GM12864 (cell line): ENCODE measurements around the gene MTOR.

Experiments
- DNase-seq: peaks from one replicate; pipeline ENCODE4 v3.0.0-alpha.2; 2011; ENCODE audit warnings: low read depth
- H3K4me3 ChIP-seq: 2 replicates; pipeline ENCODE4 v1.5.1; 2011; ENCODE audit warnings: mild to moderate bottlenecking, low read depth, low read length, control low read depth
- CTCF ChIP-seq: IDR thresholded peaks from 2 replicates; pipeline ENCODE4 v1.5.1; 2011; ENCODE audit warnings: low read depth, mild to moderate bottlenecking, moderate library complexity, low read length, control low read depth, inconsistent platforms; ENCODE audit errors: missing control alignments

Gene MTOR

GRCh38 chr1:11245248-11245647 is 17.1 kb downstream of the MTOR start:
- TF ChIP-seq CTCF: no peak
- no peak overlapping the region for H3K4me3 ChIP-seq
- DNase-seq: no peak

GRCh38 chr1:11238311-11238710 is 24.0 kb downstream of the MTOR start:
- H3K4me3 ChIP-seq: no peak overlapping the region
- no peak for DNase-seq
- no peak for TF ChIP-seq CTCF

GRCh38 chr1:11237356-11237755 is 25.0 kb downstream of the MTOR start:
- H3K4me3 ChIP-seq: no peak overlapping the region
- DNase-seq: no peak
- TF ChIP-seq CTCF: no peak

GRCh38 chr1:11233208-11233607 is 29.1 kb downstream of the MTOR start:
- no peak for DNase-seq
- no peak for TF ChIP-seq CTCF
- H3K4me3 ChIP-seq: no peak overlapping the region

GRCh38 chr1:11229203-11229602 is 33.1 kb downstream of the MTOR start:
- H3K4me3 ChIP-seq: no peak overlapping the region
- no peak for DNase-seq

GRCh38 chr1:11227106-11228077 is 35.0 kb downstream of the MTOR start:
- DNase-seq: peak; percentile 24
- no peak overlapping the region for H3K4me3 ChIP-seq

More at GRCh38 chr1:11229203-11229602, 33.1 kb downstream of the MTOR start:
- no peak for TF ChIP-seq CTCF

More at GRCh38 chr1:11227106-11228077, 35.0 kb downstream of the MTOR start:
- TF ChIP-seq CTCF: no peak
